Endothelial cell of umbilical vein (primary cell): Measurements from ENCODE around the gene MTF1.

Experiments
- EZH2 ChIP-seq: IDR thresholded peaks from 2 replicates; pipeline ENCODE4 v1.6.1; 2012; ENCODE audit warnings: borderline replicate concordance, low read depth, mild to moderate bottlenecking, moderate library complexity, low read length, inconsistent platforms; ENCODE audit not compliant: severe bottlenecking
- FOS ChIP-seq: IDR thresholded peaks from 2 replicates; pipeline ENCODE4 v1.6.1; 2011; ENCODE audit warnings: mild to moderate bottlenecking, low read length, moderate library complexity, borderline replicate concordance; ENCODE audit not compliant: insufficient read depth
- GATA2 ChIP-seq: IDR thresholded peaks from 2 replicates; pipeline ENCODE4 v1.7.0; 2011; ENCODE audit warnings: low read depth, mild to moderate bottlenecking, moderate library complexity, mixed read lengths, low read length; ENCODE audit not compliant: insufficient read length, insufficient read depth
- JUN ChIP-seq: IDR thresholded peaks from 2 replicates; pipeline ENCODE4 v1.6.1; 2011; ENCODE audit warnings: borderline replicate concordance, low read depth; ENCODE audit not compliant: insufficient read length, insufficient read depth
- MYC ChIP-seq: IDR thresholded peaks from one replicate; pipeline ENCODE4 v1.6.1; 2011; ENCODE audit warnings: mild to moderate bottlenecking, low read depth, low read length
- POLR2A ChIP-seq: IDR thresholded peaks from 2 replicates; pipeline ENCODE4 v1.6.1; 2012; ENCODE audit warnings: low read depth, mild to moderate bottlenecking, control low read depth, low read length
- POLR2AphosphoS5 ChIP-seq: IDR thresholded peaks from 2 replicates; pipeline ENCODE4 v1.6.1; 2012; ENCODE audit warnings: low read depth, mild to moderate bottlenecking, control low read depth, low read length, moderate library complexity; ENCODE audit not compliant: insufficient read depth
- TF ChIP-seq, protein P1 (sequence below), 2 donors: IDR thresholded peaks; 1 replicate in 1 of 2; 2 replicates in 1 of 2; pipeline ENCODE4 v1.5.1; 2011; ENCODE audit warnings: low read length in 2 of 2, mild to moderate bottlenecking in 2 of 2, moderate library complexity in 2 of 2, control low read depth in 1 of 2, inconsistent platforms in 1 of 2, low read depth in 1 of 2; ENCODE audit not compliant: insufficient read depth in 1 of 2; ENCODE audit errors: extremely low read depth in 1 of 2
- TF ChIP-seq, protein P2 (sequence below): IDR thresholded peaks from 2 replicates; pipeline ENCODE4 v1.6.1; 2011; ENCODE audit not compliant: insufficient read depth, insufficient read length

DNA sequence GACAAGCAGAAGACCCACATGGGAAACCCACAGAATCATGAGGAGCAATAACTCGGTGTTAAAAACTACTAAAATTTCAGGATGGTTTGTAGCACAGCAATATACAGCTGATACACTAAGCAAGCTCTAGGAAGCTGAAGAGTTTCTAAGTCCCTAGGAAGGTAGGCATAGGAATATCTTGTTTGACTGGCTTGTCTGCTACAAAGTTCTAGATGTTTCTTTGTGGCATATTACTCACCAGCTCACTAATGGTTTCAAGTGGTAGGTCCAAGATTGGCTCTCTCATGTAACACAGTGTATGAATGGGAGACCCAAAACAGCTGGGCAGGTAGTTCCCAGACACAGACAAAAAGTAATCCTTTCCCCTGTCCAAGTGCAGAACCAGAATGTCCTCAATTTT is 13.3 kb upstream of the MTF1 start:
- TF ChIP-seq, protein P1, sequence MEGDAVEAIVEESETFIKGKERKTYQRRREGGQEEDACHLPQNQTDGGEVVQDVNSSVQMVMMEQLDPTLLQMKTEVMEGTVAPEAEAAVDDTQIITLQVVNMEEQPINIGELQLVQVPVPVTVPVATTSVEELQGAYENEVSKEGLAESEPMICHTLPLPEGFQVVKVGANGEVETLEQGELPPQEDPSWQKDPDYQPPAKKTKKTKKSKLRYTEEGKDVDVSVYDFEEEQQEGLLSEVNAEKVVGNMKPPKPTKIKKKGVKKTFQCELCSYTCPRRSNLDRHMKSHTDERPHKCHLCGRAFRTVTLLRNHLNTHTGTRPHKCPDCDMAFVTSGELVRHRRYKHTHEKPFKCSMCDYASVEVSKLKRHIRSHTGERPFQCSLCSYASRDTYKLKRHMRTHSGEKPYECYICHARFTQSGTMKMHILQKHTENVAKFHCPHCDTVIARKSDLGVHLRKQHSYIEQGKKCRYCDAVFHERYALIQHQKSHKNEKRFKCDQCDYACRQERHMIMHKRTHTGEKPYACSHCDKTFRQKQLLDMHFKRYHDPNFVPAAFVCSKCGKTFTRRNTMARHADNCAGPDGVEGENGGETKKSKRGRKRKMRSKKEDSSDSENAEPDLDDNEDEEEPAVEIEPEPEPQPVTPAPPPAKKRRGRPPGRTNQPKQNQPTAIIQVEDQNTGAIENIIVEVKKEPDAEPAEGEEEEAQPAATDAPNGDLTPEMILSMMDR (IDR thresholded peaks at IDR 0.05; ENCODE audit: extremely low read depth in 1 of 2, insufficient read depth in 1 of 2, low read depth in 1 of 2, low read length in 2 of 2) = no peak
- TF ChIP-seq POLR2A (no peak), EZH2 (no peak), GATA2 (no peak), POLR2AphosphoS5 (no peak), MYC (no peak), FOS (no peak), JUN (no peak)
- TF ChIP-seq, protein P2, sequence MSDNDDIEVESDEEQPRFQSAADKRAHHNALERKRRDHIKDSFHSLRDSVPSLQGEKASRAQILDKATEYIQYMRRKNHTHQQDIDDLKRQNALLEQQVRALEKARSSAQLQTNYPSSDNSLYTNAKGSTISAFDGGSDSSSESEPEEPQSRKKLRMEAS = no peak
